OCI-LY7 (cell line): Measurements from ENCODE around the gene CELF3.

Source experiments
- EZH2phosphoT487 ChIP-seq: fragments of 200-600 bp; sonication (generic); IDR thresholded peaks from 2 replicates; pipeline ENCODE4 v1.6.1; 2018; ENCODE audit warnings: low read depth, borderline replicate concordance, mild to moderate bottlenecking, mixed run types, antibody characterized with exemption, low read length, moderate library complexity, mixed read lengths
- TF ChIP-seq, protein P1 (sequence below): fragments of 200-600 bp; sonication (generic); conservative IDR thresholded peaks from 2 replicates; pipeline ENCODE4 v1.5.1; 2014; ENCODE audit warnings: mild to moderate bottlenecking, antibody characterized with exemption, low read length, moderate library complexity, mixed read lengths

DNA sequence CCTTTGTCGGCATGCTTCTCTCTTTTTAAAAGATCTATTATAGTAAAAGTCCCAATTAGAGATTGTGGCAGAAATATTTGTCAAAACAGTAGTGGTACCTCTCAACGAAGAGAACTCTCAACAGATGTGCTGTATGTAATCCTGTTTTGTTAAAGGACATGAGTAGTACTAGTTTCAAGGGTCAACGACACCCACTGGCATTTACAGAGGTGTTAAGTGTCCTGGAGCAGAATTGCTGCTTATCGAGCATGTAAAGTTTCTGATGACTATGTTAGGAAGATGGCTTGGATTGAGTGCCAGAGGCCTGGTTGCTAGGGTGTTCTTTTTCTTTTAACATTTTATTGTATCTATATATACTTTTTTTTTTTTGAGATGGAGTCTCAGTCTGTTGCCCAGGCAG lies 27.1 kb downstream of the CELF3 start:
- TF ChIP-seq, protein P1, sequence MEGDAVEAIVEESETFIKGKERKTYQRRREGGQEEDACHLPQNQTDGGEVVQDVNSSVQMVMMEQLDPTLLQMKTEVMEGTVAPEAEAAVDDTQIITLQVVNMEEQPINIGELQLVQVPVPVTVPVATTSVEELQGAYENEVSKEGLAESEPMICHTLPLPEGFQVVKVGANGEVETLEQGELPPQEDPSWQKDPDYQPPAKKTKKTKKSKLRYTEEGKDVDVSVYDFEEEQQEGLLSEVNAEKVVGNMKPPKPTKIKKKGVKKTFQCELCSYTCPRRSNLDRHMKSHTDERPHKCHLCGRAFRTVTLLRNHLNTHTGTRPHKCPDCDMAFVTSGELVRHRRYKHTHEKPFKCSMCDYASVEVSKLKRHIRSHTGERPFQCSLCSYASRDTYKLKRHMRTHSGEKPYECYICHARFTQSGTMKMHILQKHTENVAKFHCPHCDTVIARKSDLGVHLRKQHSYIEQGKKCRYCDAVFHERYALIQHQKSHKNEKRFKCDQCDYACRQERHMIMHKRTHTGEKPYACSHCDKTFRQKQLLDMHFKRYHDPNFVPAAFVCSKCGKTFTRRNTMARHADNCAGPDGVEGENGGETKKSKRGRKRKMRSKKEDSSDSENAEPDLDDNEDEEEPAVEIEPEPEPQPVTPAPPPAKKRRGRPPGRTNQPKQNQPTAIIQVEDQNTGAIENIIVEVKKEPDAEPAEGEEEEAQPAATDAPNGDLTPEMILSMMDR: no peak
- no peak for TF ChIP-seq EZH2phosphoT487
